ENCODE results near the gene QPCT.

The QPCT gene

DNA sequence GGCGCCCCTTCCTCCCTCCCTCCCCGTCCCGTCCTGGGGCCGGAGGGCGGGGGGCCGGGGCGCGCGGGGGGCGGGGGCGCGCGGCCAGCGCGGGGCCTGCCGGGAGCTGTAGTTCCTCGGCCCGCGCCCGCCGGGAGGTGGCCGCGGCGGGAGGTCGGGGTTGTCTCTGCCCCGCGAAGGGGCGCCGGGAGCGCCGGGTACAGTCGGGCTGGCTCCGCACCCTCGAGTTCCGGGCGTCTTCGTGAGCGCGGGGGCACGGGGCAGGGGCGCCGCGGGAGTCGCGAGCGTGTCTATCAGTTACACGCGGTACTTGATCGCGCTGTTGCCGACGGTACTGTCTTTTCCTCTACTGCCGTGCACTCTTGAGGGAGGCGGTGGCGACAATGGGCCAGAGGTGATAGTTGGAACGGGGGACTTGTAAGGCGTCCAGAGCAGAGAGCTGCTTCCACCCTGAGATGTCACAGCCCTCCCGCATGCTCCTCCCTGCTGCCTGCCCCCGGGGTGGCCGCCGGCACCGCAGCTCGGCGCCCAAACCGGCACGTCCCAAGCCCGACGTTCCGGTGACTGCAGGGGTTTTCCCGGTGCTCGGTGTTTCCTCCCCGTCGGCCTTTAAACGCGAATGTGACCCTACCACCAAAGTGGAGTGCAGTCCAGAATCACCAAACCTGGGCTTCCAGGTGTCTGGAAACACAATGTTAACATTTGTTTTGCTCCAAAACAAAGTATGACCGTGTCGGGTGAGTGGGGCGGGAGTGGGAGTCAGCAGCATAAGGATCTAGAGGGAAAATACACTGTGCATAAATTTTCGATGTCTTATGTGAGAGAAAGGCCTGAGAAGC is 19.4 kb upstream of the QPCT start, which contains the start of gene PRKD3:
PRKD3 (minus strand) TSS at position 48 of the 839 bp plus-strand sequence. CDS start 8,309 bp downstream, outside the sequence.
- DNase-seq: peak; percentile 79

DNA sequence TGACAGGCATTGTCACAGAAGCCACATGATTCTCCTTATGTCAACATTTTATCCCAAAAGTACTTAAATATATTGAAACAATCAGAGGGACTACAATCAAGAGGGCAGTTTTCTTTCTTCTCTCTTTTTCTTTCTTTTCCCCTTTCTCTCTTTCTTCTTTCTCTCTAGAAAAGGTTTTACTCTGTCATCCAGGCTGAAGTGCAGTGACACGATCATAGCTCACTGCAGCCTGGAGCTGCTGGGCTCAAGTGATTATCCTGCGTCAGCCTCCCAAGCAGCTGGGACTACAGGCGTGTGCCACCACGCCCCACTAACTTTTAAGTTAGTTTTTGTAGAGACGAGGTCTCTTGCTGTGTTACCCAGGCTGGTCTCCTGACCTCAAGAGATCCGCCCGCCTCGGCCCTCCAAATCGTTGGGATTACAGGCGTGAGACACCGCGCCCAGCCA is 18.8 kb upstream of the QPCT start:
- no peak for DNase-seq

DNA sequence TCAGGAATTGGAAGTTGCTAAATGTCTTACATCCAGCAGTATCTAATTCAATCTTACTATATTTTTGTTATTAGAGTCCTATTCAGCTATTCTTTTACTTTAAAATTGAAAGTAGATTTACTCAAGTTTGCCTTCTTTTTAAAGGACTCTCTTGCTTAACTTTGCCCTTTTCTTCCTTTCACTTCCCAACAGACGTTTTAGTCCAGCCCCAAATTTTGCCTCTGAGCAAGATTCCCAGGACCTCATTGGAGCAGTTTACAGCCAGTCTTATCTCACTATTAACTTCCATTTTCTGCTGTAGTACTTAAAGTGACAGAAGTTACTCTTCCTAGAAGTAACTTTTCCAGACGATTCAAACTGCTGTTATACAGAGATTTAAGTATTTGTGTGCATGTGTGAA is 18.1 kb upstream of the QPCT start:
- DNase-seq: peak; percentile 77

DNA sequence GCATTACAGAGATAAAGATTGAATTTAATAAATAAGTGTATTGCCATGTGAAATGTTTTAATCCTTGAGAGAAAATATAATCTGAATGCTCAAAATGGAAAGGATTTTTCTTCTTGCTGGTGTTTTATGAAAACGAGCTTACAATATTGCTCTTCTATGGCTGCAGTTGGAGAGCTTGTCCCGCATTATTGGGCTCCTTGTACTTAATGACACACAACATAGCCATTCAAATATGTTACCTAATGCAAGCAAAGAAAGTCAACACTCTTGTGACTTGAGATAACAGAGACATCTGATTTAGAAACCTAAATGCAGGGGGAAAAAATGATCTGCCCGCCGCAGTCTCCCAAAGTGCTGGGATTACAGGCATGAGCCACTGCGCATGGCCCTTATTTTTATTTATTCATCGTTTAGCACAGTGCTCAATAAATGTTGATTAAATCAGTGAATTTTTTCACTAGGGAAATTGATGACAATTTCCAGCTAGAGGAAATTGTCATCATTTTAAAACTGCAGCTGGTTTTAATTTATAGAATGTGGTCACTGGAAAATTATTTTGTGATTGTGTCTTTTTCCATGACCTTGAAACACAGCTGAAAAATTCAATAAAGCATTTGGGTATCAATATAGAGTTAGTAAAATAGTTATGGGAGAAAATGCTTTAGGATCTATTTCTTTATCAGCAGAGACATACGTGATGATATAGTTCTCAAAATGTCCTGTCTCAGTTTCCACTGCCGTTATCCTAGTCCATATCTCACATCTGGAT is 17.4 kb upstream of the QPCT start:
- DNase-seq: no peak

DNA sequence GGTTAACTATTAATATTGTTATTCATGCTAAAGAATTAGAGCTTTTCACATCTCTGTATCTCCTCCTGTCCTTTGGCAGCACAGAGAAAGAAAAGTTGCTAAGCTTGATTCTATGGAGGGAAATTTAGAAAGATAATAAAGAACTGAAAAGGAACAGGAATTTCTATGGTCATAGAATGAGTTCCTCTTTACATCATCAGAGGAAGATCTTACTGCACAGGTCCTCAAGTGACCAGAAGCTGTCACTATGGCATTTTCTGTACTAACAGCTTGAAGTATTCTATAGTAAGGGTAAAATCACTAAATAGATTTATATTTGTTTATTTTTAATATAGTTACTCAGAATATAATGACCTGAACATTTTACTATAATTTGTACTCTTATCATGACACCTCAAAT is 13.7 kb upstream of the QPCT start:
- DNase-seq: no peak

DNA sequence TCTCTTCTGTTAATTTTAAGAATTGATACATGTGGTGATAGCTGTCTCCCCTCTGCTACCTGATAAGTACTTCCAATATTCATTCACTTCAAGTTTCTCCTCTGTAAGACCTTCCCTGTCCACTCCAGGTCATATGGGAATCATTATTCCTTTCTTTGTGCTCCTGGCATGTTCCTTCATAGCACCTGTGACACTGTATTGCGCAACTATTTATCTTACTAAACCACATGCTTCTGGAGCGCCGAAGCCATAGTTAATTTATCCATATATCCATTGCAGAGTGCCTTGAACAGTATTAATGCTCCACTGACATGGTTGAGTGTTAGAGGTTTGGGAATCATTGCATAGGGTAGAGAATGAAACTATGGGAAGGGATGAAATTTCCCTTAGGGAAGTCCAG is 11.9 kb upstream of the QPCT start:
- DNase-seq: no peak

DNA sequence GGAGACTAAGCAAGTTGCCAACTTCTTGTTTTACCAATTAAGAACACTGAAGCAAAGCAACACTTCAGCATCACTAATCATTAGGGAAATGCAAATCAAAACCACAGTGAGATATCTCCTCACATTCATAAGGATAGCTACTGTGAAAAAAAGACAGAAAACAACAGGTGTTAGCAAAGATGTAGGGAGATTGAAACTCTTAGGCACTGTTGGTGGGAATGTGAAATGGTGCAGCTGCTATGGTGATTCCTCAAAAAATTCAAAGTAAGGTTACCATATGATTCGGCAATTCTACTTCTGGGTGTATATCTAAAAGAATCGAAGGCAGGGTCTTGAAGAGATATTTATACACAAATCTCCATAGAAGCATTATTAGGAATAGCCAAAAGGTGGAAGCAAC is 11.2 kb upstream of the QPCT start:
- no peak for DNase-seq

DNA sequence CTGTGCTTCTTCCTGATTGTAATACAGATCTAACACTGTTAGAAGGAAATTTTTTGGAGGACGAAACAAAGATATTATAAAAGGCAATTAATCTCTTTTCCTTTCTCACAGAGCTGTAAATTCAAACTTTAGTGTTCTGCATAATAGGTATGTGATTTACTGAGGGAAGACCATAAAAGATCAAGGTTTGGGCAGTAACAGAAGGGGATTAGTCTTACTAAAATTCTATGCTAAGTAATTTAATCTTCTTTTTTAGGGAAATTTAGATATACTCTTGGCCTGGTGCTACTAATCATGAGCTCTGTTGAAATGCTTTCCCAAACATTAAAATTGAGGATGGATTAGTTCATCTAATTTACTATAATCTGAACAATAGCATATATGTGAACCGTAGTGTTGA is 8.8 kb upstream of the QPCT start:
- no peak for DNase-seq

DNA sequence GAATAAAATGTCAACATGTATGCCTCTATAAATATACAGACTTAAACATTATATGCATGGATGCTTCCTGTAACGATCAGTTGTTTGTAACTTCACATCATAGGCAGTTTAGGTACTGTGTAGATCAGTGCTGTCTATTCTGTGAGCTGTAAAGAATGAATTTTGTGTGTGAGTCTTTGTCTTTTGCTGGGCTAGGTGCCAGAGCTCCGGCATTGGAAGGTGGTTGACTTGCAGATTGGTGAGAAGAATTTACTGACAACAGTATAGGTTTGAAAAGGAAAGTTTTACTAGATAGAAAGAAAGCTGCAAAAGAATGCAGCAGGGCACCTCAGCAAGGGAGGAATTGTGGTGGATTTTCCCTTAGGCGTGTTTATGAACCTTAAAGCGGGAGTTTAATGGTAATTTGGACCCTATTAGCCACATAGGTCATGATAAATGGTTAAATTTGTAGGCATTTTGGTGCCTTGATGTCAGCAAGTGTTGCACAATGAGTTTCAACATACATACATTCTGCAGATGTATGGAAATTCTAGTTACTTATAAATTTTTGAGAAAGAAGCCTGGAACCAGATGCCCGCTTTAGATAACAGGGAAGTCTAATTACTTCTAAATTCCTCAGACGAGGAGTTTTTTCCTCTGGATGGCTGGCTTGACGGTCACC is 6.7 kb upstream of the QPCT start:
- DNase-seq: no peak

DNA sequence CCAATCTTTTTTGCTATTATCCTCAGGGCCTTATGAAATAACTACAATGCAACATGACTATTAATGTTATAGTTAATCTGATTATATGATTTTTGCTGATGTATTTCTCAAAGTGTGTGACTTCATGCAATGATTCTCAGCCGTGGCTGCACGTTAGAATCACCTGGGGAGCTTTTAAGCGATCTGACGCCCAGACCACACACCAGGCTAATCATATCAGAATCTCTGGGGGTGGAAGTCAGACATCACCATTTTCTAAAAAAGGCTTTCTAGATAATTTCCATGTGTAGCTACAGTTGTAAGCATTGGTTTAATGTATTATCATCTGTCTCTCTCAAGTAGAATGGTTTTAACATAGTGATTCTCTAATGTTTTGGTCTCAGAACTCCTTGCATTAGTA is 5.5 kb upstream of the QPCT start:
- no peak for DNase-seq

DNA sequence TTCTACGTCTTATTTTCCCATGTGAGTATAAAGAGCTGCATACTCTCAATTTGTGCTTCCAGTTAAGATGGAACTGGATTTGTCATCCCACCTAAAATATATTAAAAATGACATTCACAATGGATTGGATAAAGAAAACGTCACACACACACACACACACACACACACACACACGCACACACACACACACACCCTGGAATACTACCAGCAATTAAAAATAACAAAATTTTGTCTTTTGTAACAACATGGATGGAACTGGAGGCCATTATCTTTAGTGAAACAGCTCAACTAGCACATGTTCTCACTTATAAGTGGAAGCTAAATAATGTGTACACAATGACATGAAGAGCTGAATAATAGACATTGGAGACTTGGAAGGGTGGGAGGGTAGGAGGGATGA is 3.8 kb upstream of the QPCT start:
- DNase-seq: no peak

DNA sequence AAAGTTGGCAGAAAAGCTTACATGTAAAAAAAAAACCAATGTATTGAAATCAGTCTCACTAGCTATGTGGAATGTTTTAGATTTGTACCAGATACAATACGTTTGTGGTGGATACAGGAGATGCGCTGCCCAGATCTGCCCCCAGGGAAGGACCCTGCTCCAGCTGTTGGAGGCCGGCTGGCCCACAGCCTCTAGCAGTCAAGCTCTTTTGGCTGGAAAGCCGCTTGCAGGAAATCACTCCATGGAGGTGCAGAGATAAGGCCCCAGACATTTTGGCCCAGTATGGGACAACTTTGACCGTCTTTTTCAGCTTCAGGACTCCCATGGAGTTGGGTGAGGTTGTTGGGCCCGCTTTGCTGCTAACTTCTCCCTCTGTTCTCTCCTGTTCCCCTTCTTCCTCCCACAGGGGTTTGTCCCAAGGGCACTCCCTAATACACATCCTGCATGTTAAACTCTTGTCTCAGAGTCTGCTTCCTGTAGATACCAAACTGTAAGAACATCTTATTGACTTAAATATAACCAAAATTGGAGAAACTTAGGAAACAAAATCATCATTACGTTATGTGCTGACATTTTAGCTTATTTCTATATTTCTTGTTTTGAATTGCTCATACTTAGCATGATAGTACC is 1.7 kb upstream of the QPCT start:
- DNase-seq: no peak

DNA sequence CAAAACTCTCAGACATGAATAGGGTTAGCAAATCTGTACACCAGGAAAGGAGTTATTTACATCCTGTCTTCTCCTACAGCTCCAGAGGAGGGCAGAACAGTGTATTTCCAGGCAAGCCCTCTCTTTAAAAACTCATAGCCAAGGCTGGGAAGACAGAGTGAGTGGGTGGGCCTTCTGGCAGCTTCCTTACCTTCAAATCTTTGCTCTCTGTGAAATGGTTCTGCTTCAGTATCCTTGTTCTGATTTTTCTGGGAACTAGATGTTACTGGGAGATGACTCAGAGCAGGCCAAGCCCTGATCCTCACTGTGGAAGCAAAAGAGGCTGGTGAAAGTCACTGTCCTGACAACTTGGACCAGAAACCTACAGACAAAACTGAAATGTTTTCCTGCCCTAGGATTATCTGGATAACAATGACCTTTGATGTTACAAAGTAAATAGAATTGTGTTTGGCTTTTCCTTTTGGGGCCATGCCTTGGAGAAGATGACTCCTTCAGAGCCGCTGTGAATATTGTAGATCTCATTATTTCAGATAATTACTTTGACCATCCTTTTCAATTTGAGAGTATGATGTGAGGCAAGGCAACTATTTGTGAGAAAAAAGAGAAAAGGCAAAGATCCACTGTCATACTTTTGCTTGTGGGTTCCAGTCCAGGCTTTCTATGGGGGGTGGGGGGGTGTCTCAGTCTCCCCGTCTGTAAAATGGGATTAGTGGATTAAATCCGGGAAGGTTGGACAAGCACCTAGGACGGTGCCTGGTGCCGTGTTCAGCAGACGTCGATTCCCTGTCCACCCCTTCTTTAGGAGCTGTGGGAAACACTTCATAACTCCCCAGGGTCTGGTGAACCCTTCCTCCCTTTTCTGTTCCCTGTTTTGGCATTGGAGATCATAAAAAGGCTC is 644 bp upstream of the QPCT start:
- DNase-seq: peak; percentile 54

DNA sequence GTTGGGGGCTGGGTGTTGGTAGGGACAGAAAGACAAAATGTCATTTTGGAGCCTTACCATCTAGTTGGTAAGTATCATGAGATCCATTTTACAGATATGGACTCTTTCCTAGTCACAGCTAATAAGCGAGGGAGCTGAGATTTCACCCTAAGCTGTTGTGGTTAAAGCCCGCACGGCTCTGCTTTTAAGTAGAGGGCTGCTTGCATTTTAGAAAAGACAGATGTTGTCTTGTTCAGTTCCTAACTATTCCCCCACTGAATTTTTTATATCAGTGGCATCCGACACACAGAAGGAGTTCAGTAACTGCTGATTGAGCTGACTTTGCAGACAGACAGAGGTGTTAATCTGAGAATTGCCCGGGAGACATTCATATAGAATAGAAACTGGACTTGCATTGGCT is 3.7 kb downstream of the QPCT start:
- no peak for DNase-seq

DNA sequence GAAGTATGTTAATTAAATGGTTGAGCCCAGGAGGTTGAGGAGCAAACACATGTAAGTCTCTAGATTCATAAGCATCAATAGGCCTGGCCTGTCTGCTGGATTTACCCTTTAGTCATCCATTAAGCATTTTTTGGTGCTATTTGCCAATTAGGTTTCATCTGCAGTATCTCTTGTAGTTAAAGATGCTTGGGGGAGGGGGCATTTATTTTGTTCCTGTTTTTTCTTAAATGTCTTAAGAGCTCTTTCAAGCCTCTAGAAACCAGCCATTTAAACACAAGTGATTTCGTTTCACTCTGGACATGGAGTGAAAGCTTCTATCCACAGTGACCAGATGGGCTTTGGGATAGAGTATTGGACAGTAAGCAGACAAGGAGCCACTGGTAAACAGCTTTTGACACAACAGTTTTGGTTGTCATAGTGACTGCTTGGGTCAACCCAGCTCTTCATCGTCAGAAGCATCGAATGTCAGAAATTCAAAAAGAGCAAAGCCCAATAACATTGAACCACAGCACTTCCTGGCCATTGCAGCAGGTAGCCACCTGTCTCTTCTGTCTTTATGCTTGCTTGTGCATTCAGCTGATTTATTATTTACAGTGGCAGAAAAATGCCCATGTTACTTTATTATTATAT is 4.9 kb downstream of the QPCT start:
- DNase-seq: no peak

DNA sequence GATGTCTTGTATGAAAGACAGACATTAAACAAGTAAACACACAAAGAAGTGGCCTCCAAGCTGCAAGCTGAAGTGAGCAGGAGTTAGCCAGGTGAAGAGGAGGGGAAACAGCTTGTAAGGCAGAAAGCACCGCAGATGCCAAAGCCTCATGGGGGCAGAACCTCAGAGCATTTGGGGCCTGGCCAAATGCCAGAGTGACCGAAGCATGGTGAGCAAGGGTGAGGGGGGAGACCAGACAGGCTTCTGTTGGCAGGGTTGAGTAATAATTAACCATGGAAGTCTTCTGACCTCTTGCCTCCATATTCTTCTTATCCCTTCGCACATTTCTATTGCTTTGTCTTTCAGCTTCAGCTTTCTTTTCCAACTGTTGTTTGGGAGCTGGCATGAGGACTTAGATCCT is 5.6 kb downstream of the QPCT start:
- DNase-seq: no peak

DNA sequence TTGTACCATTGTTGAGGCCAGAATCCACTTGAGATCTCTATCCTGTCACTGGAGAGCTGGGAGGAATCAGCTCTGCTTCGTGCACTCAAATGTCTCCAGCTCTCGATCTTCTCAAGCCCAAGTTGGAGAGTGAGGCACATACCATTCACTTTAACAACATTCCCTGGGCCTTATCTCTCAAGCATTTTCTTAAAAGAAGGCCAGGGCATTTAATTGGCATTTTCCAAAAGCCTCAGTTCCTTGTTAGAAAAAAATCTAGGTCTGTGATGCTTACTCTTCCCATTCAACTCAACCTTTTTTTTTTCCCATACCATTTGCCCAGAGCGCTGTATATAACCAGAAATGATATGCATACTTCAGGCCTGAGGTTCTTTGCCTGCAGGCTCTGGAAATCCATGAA is 10.1 kb downstream of the QPCT start:
- no peak for DNase-seq

DNA sequence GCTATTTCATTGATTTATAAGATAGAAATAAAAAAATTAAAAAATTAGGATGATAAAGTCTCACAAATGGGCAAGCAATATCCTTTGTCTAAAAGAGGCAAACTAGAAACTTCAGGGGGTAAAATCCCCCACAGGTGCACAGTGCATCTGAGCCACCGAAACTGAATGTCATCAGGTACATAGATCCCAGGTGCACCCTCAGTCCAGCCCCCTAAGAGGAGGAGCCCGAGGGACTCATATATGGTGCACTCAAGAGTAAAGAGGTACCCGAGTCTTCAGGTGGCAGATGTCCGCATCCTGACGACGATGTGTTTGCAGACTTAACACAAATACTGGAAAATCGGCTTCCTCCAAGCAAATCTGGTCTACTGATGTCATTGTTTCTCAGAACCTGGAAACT is 11.3 kb downstream of the QPCT start:
- no peak for DNase-seq

DNA sequence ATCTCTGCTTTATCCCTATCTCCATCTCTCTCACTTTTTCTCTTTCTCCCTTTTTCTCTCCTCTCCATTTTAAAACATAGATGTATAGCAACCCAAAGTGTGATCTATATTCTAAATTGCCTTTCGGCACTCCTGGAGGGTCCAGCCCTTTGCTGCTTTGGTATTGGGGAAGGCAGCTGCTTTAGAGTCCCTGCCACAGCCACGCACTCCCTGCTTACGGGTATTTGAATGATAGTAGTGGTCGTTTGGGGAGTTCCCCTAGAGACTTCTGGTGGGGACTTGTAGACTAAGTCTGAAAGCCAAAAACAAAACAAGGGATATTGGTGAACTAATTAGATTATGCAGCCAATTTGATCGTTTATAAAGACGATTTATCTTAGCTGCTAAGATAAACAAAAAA is 11.9 kb downstream of the QPCT start:
- DNase-seq: no peak

DNA sequence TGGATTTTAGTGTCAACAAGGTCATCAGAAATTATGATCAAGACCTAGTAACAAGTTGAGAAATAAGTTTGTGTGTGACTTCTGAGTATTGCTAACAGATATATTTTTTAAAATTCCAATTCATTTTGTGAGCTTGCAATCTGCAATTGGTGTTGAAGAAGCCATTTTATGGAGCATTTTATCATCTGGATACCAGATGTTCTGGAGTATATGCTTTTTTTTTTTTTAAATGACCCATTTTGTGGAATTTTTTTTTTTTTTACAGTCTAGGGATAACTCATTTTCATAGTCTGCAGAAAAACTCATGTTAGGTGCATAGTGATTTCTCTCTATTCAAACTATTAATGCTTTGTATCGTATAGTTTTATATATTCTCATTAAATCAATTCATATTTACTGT is 12.6 kb downstream of the QPCT start:
- no peak for DNase-seq

DNA sequence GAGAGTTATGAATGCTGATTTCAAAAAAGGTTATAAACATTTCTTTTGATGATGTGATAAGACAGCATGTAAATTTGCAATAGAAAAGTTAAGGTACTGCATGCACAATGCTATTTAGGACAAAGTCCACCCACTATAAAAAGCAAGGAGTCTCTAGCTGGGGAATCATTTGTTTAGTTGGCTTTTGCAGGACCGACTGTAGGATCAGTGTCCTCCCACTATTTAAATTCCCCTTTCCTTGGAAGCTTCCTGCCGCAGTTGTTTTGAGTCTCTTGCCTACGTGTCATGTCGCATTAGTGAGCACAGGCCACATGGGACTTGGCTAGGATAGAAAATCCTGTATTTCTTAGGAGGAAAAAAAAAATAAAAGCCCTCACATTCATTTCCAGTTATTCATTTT is 13.1 kb downstream of the QPCT start:
- DNase-seq: peak; percentile 76

Data from fibroblast of skin of back (primary cell).